Stimulated activated CD8-positive, alpha-beta memory T cell treated with anti-CD3 and anti-CD28 coated beads, Interleukin-4, amount 100 ng/mL, for 4 hours (primary cell): ENCODE measurements around the gene TDRD1.

Source experiments
- DNase-seq, 2 donors: peaks; one replicate each; pipeline ENCODE4 v3.0.0-alpha.2; 2020; ENCODE audit warnings: low read depth in 2 of 2, low spot score in 1 of 2

The TDRD1 gene

GRCh38 chr10:114173921-114174694 is 5.0 kb upstream of the TDRD1 start, which contains the start of gene CCDC186:
Gene CCDC186, minus strand, starts transcription at chr10:114174203. Its CDS starts 10,935 bp downstream, at chr10:114163268.
- DNase-seq: peak; percentile 96 to 97

- peak in 1 of 2 donors; percentile 4 for DNase-seq
Measured at GRCh38 chr10:114174695-114175188, 4.4 kb upstream of the TDRD1 start.

GRCh38 chr10:114175667-114176066 is 3.5 kb upstream of the TDRD1 start:
- DNase-seq: no peak

GRCh38 chr10:114176511-114176910 is 2.6 kb upstream of the TDRD1 start:
- DNase-seq: no peak

- DNase-seq: no peak
Measured at GRCh38 chr10:114179747-114180146, 594 bp downstream of the TDRD1 start.

GRCh38 chr10:114180937-114181336 is 1.8 kb downstream of the TDRD1 start:
- no peak for DNase-seq

GRCh38 chr10:114181971-114182370 is 2.8 kb downstream of the TDRD1 start:
- DNase-seq: no peak

- DNase-seq: no peak
Measured at GRCh38 chr10:114183563-114183962, 4.4 kb downstream of the TDRD1 start.

GRCh38 chr10:114184276-114184675 is 5.1 kb downstream of the TDRD1 start:
- no peak for DNase-seq

- no peak for DNase-seq
Measured at GRCh38 chr10:114188001-114188400, 8.8 kb downstream of the TDRD1 start.

- DNase-seq: no peak
Measured at GRCh38 chr10:114188900-114189299, 9.7 kb downstream of the TDRD1 start.

GRCh38 chr10:114189700-114190099 is 10.5 kb downstream of the TDRD1 start:
- DNase-seq: no peak

- DNase-seq: no peak
Measured at GRCh38 chr10:114195079-114195478, 15.9 kb downstream of the TDRD1 start.

- DNase-seq: no peak
Measured at GRCh38 chr10:114199239-114199638, 20.1 kb downstream of the TDRD1 start.

- DNase-seq: no peak
Measured at GRCh38 chr10:114202812-114203211, 23.7 kb downstream of the TDRD1 start.

GRCh38 chr10:114206902-114207301 is 27.7 kb downstream of the TDRD1 start:
- no peak for DNase-seq

GRCh38 chr10:114207349-114207748 is 28.2 kb downstream of the TDRD1 start:
- no peak for DNase-seq

- DNase-seq: no peak
Measured at GRCh38 chr10:114208351-114208750, 29.2 kb downstream of the TDRD1 start.

- DNase-seq: no peak
Measured at GRCh38 chr10:114212153-114212552, 33.0 kb downstream of the TDRD1 start.

- DNase-seq: no peak
Measured at GRCh38 chr10:114215033-114215432, 35.9 kb downstream of the TDRD1 start.

GRCh38 chr10:114220281-114220680 is 41.1 kb downstream of the TDRD1 start:
- no peak for DNase-seq

- no peak for DNase-seq
Measured at GRCh38 chr10:114221235-114221634, 42.1 kb downstream of the TDRD1 start.

GRCh38 chr10:114223066-114223465 is 43.9 kb downstream of the TDRD1 start:
- no peak for DNase-seq
